ENCODE results near the gene ULK4.
A peak's percentile ranks its signal among the peaks of the same experiment; 100 is the strongest.

Gene ULK4

DNA sequence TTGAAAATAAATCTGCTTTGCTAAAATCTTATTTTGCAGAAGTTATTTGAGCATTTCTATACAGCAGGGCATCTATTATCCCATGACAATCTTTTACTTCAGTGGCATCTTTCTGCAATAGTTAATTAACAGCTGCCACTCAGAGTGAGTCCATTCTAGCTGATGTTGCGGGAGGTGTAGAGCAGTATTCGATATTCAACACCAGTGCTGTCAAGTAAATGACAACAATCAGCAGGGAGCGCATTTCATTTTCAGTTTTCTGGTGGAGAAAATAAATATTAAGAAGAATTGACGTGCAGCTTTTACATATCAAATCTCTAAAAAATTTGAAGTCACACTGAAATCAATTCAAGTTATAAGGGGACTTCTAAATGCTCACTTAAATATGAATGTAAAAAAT is 476.4 kb downstream of the ULK4 start:
- no peak overlapping the region for H3K27ac ChIP-seq (ENCODE audit: low read length)
- WGBS (ENCODE audit: insufficient coverage, insufficient read length): no CpG with 5 or more reads among the region's 4 CpGs

DNA sequence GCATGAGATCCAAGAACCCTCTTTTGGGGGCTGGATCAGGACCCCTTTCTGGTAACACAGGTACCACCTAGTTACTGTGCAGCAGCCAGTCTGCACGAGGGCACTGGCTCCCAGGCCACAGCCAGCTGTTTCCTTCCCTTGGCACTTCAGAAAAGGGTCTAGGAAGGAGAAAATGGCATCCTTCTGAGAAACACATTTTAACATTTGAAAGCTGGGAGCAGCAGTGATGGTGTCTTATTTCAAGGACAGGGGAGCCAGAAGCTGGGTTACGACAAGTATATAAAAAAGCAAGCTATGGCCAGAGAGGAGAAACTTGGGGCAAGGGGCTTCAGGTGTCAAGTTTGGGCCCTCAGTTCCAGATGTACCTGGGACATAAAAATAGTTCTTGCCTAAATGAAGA is 479.8 kb downstream of the ULK4 start:
- H3K4me1 ChIP-seq (ENCODE audit: control insufficient read depth, insufficient read depth, low read length): no peaks in the 10 kb centered on the region; the same call in 1 of the 2 replicates
- H3K27ac ChIP-seq (ENCODE audit: low read length): no peak overlapping the region
- DNase-seq (ENCODE audit: low read depth, low spot score): peak; percentile 18
- H3K4me3 ChIP-seq (ENCODE audit: low read length): no peak overlapping the region
- H3K9me3 ChIP-seq (ENCODE audit: control insufficient read depth, insufficient read depth, low read length): no peaks in the 10 kb centered on the region; the same call in 1 of the 2 replicates
- no CpG with 5 or more reads among the region's 2 CpGs for WGBS (ENCODE audit: insufficient coverage, insufficient read length)
- no peaks in the 10 kb centered on the region for H3K36me3 ChIP-seq (ENCODE audit: control insufficient read depth, insufficient read depth, low read length)
- H3K27me3 ChIP-seq (ENCODE audit: control insufficient read depth, insufficient read depth, low read length): no peaks in the 10 kb centered on the region

More for the DNA sequence above, 476.4 kb downstream of the ULK4 start:
- no peak for DNase-seq (ENCODE audit: low read depth, low spot score)
- Histone ChIP-seq H3K27me3 (ENCODE audit: control insufficient read depth, insufficient read depth, low read length) (no peaks in the 10 kb centered on the region), H3K4me1 (ENCODE audit: control insufficient read depth, insufficient read depth, low read length) (no peaks in the 10 kb centered on the region; the same call in 1 of the 2 replicates), H3K4me3 (ENCODE audit: low read length) (no peak overlapping the region), H3K36me3 (ENCODE audit: control insufficient read depth, insufficient read depth, low read length) (no peaks in the 10 kb centered on the region), H3K9me3 (ENCODE audit: control insufficient read depth, insufficient read depth, low read length) (no peaks in the 10 kb centered on the region; the same call in 1 of the 2 replicates)

DNA sequence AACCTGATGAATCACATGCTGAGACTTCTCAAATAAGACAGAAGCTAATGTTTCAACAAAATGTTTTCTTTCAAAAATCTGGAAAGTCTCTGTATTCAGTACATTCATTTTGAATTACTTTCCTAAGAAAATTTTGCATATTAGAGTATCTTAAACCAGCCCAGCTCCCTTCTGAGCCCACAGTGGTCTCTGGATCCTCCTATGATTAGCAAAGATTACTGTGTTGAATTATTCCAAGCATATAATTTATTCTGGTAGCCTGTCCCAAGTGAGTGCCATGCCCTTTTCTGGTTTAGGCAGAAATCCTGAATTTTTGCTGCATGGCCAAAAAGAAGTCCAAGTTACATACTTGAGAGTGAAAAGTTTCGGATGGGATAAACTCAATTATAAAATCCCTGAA is 483.6 kb downstream of the ULK4 start:
- DNase-seq (ENCODE audit: low read depth, low spot score): no peak
- WGBS (ENCODE audit: insufficient coverage, insufficient read length): no CpG with 5 or more reads among the region's 1 CpG
- no peak overlapping the region for H3K27ac ChIP-seq (ENCODE audit: low read length)
- H3K27me3 ChIP-seq (ENCODE audit: control insufficient read depth, insufficient read depth, low read length): no peaks in the 10 kb centered on the region
- H3K4me3 ChIP-seq (ENCODE audit: low read length): no peak overlapping the region
- H3K9me3 ChIP-seq (ENCODE audit: control insufficient read depth, insufficient read depth, low read length): no peaks in the 10 kb centered on the region
- H3K36me3 ChIP-seq (ENCODE audit: control insufficient read depth, insufficient read depth, low read length): no peaks in the 10 kb centered on the region
- H3K4me1 ChIP-seq (ENCODE audit: control insufficient read depth, insufficient read depth, low read length): no peaks in the 10 kb centered on the region; the same call in 1 of the 2 replicates

DNA sequence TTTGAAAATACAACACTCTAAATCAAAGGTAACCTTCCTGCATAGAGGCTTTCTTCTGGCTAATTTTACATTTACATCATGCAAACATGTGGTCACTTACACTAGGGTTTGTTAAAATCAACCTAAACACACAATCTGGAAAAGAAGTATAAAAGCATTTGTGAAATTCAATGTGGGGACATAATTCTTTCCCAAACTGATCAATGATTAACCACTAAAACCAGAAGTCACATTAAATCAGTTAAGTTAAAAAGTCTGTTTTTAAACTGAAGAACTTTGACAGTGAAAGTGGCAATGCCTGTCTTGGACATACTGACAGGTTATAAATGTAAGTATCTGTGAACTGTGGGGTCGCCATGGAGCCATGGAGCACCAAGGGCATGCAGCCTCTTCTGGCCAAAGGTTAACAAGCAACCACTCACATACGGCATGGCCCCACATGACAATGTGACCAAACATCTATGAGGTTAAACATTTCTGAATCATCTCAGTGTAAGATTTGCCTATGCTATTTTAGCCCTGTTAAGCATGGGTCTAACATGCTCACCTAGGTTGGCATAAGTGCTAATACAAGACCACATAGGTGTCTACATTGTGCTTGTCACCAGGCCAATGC is 484.4 kb downstream of the ULK4 start:
- WGBS (ENCODE audit: insufficient coverage, insufficient read length): no CpG with 5 or more reads among the region's 2 CpGs

DNA sequence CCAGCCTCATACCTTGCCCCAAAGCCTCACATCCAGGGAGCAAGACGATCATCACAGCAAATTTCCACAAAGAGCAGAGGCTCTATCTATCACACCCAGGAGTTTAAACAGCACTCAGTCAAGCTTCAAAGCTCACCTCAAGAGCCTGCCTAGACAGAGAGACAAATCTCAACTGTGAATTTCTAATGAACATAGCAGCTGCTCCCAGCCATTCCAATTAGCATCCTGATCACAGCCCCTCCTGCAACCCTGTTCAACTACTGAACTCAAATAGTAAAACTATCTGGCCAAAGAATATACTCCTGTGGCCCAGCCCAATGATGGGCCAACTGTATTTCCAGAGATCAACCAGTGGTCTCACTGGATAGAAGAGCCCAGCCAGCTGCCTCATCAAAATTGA is 492.8 kb downstream of the ULK4 start:
- WGBS (ENCODE audit: insufficient coverage, insufficient read length): no CpG with 5 or more reads among the region's 1 CpG
- Histone ChIP-seq H3K4me3 (ENCODE audit: low read length) (no peak overlapping the region), H3K4me1 (ENCODE audit: control insufficient read depth, insufficient read depth, low read length) (no peaks in the 10 kb centered on the region), H3K27ac (ENCODE audit: low read length) (no peak overlapping the region), H3K9me3 (ENCODE audit: control insufficient read depth, insufficient read depth, low read length) (no peaks in the 10 kb centered on the region; the same call in 1 of the 2 replicates), H3K27me3 (ENCODE audit: control insufficient read depth, insufficient read depth, low read length) (no peaks in the 10 kb centered on the region), H3K36me3 (ENCODE audit: control insufficient read depth, insufficient read depth, low read length) (no peaks in the 10 kb centered on the region)
- DNase-seq (ENCODE audit: low read depth, low spot score): no peak

More for the DNA sequence above, 484.4 kb downstream of the ULK4 start:
- H3K27ac ChIP-seq (ENCODE audit: low read length): no peak overlapping the region
- H3K4me3 ChIP-seq (ENCODE audit: low read length): no peak overlapping the region
- no peaks in the 10 kb centered on the region for H3K9me3 ChIP-seq (ENCODE audit: control insufficient read depth, insufficient read depth, low read length)
- no peaks in the 10 kb centered on the region for H3K36me3 ChIP-seq (ENCODE audit: control insufficient read depth, insufficient read depth, low read length)
- DNase-seq (ENCODE audit: low read depth, low spot score): no peak
- H3K27me3 ChIP-seq (ENCODE audit: control insufficient read depth, insufficient read depth, low read length): no peaks in the 10 kb centered on the region
- no peaks in the 10 kb centered on the region; the same call in 1 of the 2 replicates for H3K4me1 ChIP-seq (ENCODE audit: control insufficient read depth, insufficient read depth, low read length)

DNA sequence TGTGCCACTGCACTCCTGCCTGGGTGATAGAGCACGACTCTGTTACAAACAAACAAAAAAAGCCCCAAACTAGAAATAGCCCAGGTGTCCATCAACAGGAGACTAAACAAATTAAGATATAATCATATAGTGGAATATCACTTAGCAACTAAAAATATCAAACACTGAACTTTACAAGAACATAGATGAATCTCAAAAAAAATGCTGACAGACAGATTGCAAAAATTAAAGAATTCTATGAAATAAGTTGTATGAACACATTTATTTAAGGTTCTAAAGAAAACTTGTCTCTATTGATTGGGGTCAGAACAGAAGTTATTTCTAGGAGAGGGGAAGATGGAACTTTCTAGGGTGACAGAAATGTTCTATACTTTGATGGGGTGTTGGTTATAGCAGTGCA is 494.4 kb downstream of the ULK4 start:
- Histone ChIP-seq H3K27ac (ENCODE audit: low read length) (no peak overlapping the region), H3K9me3 (ENCODE audit: control insufficient read depth, insufficient read depth, low read length) (no peaks in the 10 kb centered on the region; the same call in 1 of the 2 replicates), H3K27me3 (ENCODE audit: control insufficient read depth, insufficient read depth, low read length) (no peaks in the 10 kb centered on the region), H3K36me3 (ENCODE audit: control insufficient read depth, insufficient read depth, low read length) (no peaks in the 10 kb centered on the region), H3K4me3 (ENCODE audit: low read length) (no peak overlapping the region), H3K4me1 (ENCODE audit: control insufficient read depth, insufficient read depth, low read length) (no peaks in the 10 kb centered on the region)
- DNase-seq (ENCODE audit: low read depth, low spot score): no peak
- no CpG with 5 or more reads among the region's 1 CpG for WGBS (ENCODE audit: insufficient coverage, insufficient read length)

DNA sequence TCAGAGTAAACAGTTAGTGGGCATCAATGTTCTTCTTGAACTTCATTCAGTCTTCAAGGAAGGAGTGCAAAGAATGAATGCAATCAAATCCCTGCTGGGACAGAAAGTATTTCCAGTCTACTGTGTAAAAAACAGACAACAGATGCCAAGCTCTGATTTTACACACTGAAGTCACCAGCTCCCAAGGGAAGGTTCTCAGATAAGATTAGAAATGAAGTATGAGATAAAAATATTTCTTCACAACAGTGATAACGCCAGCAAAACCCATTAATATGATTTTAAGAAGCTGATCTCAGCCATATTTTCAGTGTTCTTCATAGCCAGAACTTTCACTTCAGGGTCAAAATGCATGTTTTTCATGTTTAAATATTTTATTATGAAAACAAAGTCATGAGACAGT is 497.0 kb downstream of the ULK4 start:
- Histone ChIP-seq H3K36me3 (ENCODE audit: control insufficient read depth, insufficient read depth, low read length) (no peaks in the 10 kb centered on the region), H3K27ac (ENCODE audit: low read length) (no peak overlapping the region), H3K4me3 (ENCODE audit: low read length) (no peak overlapping the region), H3K27me3 (ENCODE audit: control insufficient read depth, insufficient read depth, low read length) (no peaks in the 10 kb centered on the region), H3K4me1 (ENCODE audit: control insufficient read depth, insufficient read depth, low read length) (no peaks in the 10 kb centered on the region), H3K9me3 (ENCODE audit: control insufficient read depth, insufficient read depth, low read length) (no peaks in the 10 kb centered on the region)
- no CpG with 5 or more reads among the region's 1 CpG for WGBS (ENCODE audit: insufficient coverage, insufficient read length)
- no peak for DNase-seq (ENCODE audit: low read depth, low spot score)

DNA sequence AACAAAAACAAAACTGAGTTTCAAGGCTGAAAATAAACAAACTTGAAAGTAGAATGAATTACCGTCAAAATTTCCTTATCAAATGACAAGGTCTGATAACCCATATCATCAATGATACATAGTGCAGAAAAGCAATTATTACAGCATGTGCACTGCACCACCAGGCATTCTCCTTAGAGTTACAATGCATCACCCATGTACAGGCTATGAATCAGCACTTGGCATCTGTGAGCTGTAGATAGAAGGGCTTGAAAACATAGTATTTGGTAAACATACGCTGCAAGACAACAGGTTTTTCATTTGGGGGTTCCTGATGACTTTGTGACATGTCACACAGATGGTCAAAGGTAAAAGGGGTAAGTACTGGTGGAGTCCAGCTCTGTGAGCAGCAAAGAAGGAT is 497.5 kb downstream of the ULK4 start:
- Histone ChIP-seq H3K27me3 (ENCODE audit: control insufficient read depth, insufficient read depth, low read length) (no peaks in the 10 kb centered on the region), H3K36me3 (ENCODE audit: control insufficient read depth, insufficient read depth, low read length) (no peaks in the 10 kb centered on the region), H3K9me3 (ENCODE audit: control insufficient read depth, insufficient read depth, low read length) (no peaks in the 10 kb centered on the region), H3K4me3 (ENCODE audit: low read length) (no peak overlapping the region), H3K27ac (ENCODE audit: low read length) (no peak overlapping the region), H3K4me1 (ENCODE audit: control insufficient read depth, insufficient read depth, low read length) (no peaks in the 10 kb centered on the region)
- no peak for DNase-seq (ENCODE audit: low read depth, low spot score)
- no CpG with 5 or more reads among the region's 2 CpGs for WGBS (ENCODE audit: insufficient coverage, insufficient read length)

DNA sequence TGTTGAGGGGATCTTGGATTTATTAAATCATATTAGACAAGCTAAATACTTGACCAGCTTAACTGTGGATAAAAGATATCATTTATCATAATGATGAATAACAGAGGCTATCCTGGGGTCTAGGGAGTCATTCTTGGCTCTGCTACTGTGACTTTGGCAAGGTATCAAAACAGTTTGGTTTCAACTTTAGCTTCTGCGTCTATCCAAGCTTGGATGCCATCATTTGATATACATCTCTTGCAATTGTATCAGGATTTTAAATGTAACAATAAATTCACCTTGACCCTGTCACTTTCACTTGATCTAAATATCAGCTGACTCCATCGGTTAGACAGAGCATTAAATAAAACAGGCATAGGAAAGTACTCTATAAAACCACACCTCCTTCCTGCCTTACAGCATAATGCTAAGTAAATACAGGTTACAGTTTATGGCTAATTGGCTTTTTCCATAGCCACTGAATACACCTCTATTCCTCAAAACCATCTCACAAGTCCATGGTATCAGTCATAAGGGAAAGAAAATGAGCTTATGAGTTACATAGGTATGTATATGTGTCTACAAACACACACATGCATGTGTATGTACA is 499.7 kb downstream of the ULK4 start:
- no peak overlapping the region for H3K4me3 ChIP-seq (ENCODE audit: low read length)
- no CpG with 5 or more reads among the region's 2 CpGs for WGBS (ENCODE audit: insufficient coverage, insufficient read length)
- H3K4me1 ChIP-seq (ENCODE audit: control insufficient read depth, insufficient read depth, low read length): no peaks in the 10 kb centered on the region
- H3K9me3 ChIP-seq (ENCODE audit: control insufficient read depth, insufficient read depth, low read length): no peaks in the 10 kb centered on the region
- no peaks in the 10 kb centered on the region for H3K27me3 ChIP-seq (ENCODE audit: control insufficient read depth, insufficient read depth, low read length)
- no peaks in the 10 kb centered on the region for H3K36me3 ChIP-seq (ENCODE audit: control insufficient read depth, insufficient read depth, low read length)
- DNase-seq (ENCODE audit: low read depth, low spot score): no peak
- no peak overlapping the region for H3K27ac ChIP-seq (ENCODE audit: low read length)

DNA sequence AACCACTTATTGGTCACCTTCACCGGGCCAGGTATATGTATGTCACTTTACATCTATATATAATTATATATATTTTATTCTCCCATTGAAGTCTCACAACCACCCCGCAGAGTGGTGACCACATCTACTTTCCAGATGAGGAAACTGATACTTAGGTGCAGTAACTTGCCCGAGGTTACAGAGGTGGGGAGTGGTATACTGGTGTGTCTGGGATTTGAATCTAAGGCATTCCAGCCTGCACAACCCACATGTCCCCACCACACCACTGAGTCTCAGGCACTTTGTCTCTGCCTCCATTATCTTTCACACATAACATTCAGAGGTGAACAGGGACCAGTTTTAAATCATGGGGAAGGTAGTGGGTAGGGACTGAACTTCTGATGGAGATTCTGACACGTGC is 501.2 kb downstream of the ULK4 start:
- no peaks in the 10 kb centered on the region for H3K36me3 ChIP-seq (ENCODE audit: control insufficient read depth, insufficient read depth, low read length)
- DNase-seq (ENCODE audit: low read depth, low spot score): no peak
- H3K4me1 ChIP-seq (ENCODE audit: control insufficient read depth, insufficient read depth, low read length): no peaks in the 10 kb centered on the region
- H3K4me3 ChIP-seq (ENCODE audit: low read length): no peak overlapping the region
- no peak overlapping the region for H3K27ac ChIP-seq (ENCODE audit: low read length)
- H3K9me3 ChIP-seq (ENCODE audit: control insufficient read depth, insufficient read depth, low read length): no peaks in the 10 kb centered on the region
- no peaks in the 10 kb centered on the region for H3K27me3 ChIP-seq (ENCODE audit: control insufficient read depth, insufficient read depth, low read length)
- no CpG with 5 or more reads among the region's 4 CpGs for WGBS (ENCODE audit: insufficient coverage, insufficient read length)

DNA sequence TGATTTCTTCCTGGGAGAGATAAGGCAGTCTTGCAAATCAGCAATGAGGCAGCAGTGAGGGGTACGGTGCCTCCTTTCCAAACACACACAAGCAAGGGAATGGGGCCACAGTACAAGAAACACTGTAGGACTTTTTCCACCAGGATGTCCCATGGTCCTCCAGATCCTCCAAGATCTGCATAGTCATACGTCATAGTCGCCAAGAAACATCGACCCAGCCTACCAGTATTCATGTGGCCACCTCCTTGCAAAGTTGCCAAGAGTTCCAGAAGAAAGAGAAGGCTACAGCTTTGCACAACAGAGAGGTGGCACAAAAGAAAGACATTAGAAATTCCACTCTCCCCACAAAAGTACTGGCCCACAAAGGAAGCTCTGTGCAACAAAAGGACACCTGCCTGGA is 504.7 kb downstream of the ULK4 start:
- Histone ChIP-seq H3K4me1 (ENCODE audit: control insufficient read depth, insufficient read depth, low read length) (no peaks in the 10 kb centered on the region), H3K27ac (ENCODE audit: low read length) (no peak overlapping the region), H3K4me3 (ENCODE audit: low read length) (no peak overlapping the region), H3K9me3 (ENCODE audit: control insufficient read depth, insufficient read depth, low read length) (no peaks in the 10 kb centered on the region), H3K27me3 (ENCODE audit: control insufficient read depth, insufficient read depth, low read length) (no peaks in the 10 kb centered on the region), H3K36me3 (ENCODE audit: control insufficient read depth, insufficient read depth, low read length) (no peaks in the 10 kb centered on the region)
- no CpG with 5 or more reads among the region's 4 CpGs for WGBS (ENCODE audit: insufficient coverage, insufficient read length)
- no peak for DNase-seq (ENCODE audit: low read depth, low spot score)
